ENCODE results near the gene ANKLE2.
"Not testable (repeated sequence)": the region's sequence is repeated elsewhere in the genome, so short reads cannot be mapped to it uniquely, and the experiment has no call there.

The ANKLE2 gene

DNA sequence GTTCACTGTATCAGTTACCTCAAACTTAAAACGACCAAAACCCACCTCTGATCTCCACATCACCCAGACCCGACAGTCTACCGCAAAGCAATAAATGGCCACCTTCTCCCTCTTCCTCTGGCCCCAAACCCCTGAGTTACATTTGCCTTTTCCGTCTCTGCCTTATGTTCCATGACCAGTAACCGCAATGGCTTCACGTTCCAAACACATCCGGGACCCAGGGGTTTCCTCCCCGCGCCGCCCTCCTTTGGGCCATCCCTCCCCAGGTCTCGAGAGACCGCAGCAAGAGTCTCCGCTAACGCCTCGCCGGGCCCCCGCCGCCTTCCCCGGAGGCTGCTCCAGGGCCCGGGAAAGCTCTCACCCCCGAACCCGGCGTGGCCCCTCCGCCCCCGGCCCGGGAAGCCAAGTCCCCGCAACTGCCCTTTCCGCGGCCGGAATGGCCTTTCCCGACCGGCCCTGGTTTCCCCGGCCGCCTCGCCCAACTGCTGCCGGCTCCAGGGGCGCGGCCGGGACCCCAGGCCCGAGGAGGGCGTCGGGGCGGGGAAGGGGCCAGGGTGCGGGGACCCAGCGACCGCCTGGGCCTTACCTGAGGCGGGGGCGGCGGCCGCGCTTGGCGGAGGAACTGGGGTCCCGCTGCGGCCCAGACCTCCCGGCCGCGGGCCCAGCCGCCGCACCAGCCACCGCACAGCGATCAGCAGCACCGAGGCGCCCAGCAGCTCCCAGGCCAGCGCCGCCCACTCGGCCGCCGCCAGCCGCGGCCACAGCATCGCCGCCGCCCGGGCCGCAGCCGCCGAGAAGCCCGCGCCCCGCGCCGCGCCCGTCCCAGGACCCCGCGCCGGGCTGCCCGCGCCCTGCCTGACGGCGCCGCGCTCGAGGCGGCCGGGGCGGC, at the start of gene ANKLE2:
Gene ANKLE2, minus strand, starts transcription at position 801 of the 889 bp plus-strand sequence. Its CDS starts 34 bp downstream, at position 767.
- DNase-seq, result peak; percentile 33 to 72

- peak in 1 of 2 experiments; percentile 41 for DNase-seq
Observed at GRCh38 chr12:132809391-132809790, 47.8 kb upstream of the ANKLE2 start.

DNA sequence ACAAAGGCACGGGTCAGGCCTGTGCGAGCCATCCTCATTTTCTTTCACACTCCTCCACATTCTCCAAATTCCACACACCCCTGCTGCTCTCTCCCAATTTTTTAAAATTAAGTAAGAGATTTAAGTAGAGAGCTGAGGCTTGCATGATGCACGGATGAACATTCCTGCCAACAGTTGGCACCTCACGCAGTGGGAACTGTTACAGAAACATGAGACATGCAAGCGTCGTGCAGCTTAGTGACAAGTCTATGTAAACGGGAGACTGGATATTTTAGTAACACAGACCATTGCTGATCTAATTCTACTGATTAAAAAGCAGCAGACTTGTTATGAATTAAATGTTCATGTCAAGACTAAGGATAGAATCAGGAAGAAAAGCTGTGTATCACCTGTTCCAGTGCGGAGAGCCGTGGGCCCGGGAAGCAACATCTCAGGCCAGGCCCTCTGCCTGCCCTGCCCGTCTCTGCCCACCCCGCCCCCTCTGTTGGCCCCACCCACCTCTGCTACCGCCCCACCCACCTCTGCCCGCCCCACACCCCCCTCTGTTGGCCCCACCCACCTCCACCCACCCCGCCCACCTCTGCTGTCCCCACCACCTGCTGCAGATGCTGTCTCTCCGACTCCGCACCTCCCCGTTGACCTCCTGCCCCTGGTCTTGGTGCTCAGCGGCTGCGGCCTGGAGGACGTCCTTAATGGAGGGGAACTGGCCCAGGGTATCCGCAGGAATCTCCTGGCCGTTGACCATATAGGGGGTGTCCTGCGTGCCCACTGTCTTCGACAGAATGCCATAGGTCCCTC, 45.9 kb upstream of the ANKLE2 start:
- peak in 1 of 2 experiments; percentile 2 for DNase-seq

DNA sequence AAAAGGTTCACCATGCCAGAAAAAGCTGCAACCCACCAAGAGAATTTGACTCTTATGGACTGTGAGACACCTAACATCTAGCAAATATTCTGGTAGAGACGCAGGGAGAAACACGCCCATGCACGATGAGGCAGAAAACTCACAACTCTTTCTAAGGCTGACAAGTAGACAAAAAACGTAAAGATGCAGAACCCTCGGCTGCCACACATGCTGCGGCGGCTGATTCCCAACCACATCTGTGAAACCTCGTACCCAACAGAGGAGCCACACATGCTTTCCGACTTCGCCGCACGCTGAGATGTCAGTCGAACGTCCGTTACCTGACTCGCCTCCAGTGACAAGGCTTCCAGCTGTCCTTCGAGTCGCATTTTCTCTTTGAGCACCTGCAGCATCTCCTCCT, 45.2 kb upstream of the ANKLE2 start:
- DNase-seq, result no peak

- DNase-seq, result peak in 1 of 2 experiments; percentile 12
Observed at GRCh38 chr12:132804426-132804861, 42.8 kb upstream of the ANKLE2 start.

GRCh38 chr12:132803888-132804287, 42.3 kb upstream of the ANKLE2 start:
- DNase-seq, result no peak

DNA sequence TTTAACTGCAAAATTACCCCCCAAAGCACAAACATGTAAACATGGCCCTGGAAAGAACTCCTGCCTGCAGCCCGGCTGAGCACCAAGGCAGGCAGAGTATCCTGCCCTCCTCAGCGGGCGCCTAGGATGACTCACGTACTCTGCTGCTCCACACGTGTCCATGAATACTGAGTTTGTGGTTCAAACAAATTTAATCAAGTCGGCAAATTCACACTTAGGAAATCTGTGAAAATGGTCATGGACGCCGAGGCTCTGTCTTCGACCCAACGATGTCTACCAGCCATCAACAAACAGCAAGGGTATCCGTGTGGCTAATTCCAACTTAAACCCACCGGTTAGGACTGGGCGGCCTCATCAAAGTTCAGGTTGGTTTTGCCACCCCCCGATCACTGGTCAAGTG, 41.5 kb upstream of the ANKLE2 start:
- no peak for DNase-seq

DNA sequence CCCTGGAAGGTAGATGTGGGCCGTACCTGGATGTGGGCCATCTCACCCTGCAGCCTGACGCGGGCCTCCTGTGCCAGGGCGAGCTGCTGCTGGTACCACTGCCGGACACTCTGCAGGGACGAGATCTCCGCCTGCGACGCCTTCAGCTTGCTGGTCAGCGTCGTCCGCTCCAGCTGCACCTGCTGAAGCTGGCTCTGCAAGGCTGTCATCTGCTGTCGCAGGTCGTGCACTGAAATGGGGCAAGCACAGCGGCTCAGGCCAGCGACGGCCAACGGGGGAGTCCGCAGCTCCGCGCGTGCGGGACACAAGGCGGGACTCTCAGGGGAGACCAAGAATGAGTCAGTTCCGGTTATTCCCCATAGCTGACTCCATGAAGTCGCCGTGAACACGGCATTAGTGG, 40.1 kb upstream of the ANKLE2 start:
- no peak for DNase-seq

GRCh38 chr12:132798836-132799235, 37.2 kb upstream of the ANKLE2 start:
- DNase-seq, result no peak

DNA sequence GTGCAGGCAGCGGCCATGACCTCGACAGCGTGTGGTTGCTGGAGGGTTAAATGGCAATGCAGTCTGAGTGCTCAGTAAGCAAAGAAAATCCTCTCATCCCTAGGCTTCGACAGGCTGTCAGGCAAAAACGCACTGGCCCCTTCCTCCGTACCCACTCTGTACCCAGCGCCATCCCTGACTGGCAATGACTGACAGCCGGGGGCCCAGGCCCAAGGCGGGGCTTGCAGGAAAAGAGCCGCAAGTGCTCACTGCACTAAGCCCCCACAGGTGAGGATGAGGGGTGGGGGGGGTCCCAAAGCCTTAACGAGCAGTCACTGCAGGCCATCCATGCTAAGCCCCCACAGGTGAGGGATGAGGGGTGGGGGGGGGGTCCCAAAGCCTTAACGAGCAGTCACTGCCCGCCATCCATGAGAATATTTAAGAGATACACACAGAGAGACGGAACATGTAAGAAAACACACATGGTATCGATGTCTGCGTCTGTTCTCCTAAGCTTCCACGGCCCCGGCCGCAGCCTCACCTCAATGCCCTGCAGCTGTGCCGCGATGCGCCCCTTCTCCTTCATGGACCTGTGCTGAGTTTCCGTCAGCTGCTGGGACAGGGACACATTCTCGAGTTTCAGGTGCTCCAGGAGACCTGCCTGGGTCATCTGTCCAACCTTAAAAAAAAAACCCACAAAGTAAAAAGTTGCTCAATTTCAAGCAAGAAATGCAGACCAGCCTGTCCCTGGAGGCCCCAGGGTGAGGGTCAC, 36.4 kb upstream of the ANKLE2 start:
- no peak for DNase-seq

- DNase-seq, result no peak
Observed at GRCh38 chr12:132795847-132796246, 34.2 kb upstream of the ANKLE2 start.

DNA sequence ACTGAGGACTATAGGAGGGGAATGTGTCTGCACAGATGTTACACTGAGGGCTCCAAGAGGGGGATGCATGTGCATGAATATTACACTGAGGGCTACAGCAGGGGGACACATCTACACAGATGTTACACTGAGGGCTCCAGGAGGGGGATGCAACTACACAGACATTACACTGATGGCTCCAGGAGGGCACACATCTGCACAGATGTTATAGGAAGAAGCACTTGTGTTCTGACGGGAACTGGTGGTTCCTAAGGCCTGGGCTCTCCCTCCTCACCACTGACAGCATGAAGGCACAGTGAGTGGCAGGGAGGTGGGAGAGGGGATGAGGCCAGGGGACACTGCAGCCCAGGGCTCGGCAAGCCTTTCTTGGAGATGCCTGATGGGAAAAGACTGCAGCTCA, 30.3 kb upstream of the ANKLE2 start:
- DNase-seq, result not testable (repeated sequence)

GRCh38 chr12:132789099-132789471, 27.5 kb upstream of the ANKLE2 start:
- DNase-seq, result no peak

GRCh38 chr12:132788375-132789098, 26.9 kb upstream of the ANKLE2 start:
- DNase-seq, result no peak

DNA sequence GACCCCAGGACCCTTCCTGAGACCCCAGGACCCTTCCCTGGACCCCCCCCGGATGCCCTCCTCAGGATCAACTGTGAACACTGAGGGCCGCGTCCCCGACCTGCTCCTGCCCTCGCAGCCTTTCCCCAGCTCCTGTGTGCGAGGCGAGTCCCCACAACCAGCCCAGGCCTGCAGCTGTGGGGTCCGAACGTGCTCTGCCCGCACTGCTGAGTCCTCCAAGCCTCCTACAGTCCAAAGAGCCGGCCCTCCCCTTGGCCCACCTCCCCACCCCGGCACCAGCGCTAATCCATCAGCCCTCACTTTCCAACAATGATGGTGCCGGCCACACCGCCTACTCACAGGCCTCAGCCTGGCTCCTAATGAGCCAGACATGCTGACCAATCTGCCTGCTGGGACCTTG, 26.2 kb upstream of the ANKLE2 start:
- no peak for DNase-seq

GRCh38 chr12:132786192-132786591, 24.6 kb upstream of the ANKLE2 start:
- no peak for DNase-seq

DNA sequence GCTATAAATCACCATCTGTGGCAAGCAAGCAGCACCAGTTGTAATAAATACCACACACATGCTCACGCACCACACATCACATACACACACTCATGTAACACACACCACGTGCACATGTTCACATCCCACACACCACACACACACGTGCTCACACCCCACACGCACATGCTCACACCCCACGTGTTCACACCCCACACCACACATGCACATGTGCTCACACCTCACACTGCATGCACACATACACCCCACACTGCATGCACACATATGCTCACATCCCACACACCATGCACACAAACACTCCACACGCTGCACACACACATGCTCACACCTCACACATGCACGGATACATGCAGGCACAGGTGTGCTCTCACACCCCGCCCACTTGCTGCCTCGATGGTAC, 22.9 kb upstream of the ANKLE2 start:
- DNase-seq, result no peak

- no peak for DNase-seq
Observed at GRCh38 chr12:132783917-132784531, 22.4 kb upstream of the ANKLE2 start.

DNA sequence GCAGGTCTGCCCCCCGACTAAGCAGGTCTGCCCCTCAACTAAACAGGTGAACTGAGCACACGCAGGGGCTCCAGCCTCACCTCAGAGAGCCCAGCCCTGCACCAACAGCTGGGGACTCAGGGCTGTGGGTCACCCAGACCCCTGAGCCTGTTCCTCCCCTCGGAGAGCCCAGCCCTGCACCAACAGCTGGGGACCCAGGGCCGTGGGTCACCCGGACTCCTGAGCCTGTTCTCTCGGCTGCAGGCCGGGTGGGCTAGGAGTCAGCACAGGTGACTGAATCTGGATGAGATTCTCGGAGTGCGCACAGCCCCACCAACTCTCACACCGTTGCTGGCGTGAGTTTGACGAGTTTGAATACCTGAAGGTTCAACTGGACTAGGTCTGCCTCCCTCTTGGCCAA, 20.3 kb upstream of the ANKLE2 start:
- no peak for DNase-seq

DNA sequence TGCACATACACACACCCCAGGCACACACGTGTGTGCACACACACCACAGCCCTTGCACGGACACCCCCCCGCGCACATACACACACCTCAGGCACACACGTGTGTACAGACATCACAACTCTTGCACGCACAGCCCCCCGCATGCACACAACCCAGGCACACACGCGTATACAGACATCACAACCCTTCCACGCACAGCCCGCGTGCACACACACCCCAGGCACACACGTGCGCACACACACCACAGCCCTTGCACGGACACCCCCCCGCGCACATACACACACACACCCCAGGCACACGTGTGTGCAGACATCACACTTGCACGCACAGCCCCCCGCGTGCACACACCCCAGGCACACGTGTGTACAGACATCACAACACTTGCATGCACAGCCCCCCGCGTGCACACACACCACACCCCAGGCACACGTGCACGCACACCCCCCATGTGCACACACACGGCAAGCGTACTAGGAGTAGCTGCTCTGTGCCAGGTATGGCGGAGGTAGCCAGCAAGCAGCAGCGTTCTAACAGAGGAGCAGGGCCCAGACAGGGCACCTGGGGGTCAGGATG, 18.2 kb upstream of the ANKLE2 start:
- DNase-seq, result no peak

GRCh38 chr12:132777614-132778013, 16.0 kb upstream of the ANKLE2 start:
- DNase-seq, result no peak
